Amniotic epithelial cell (primary cell): ENCODE results near the gene SPINK8.

Source experiments
- DNase-seq: peaks from one replicate; pipeline ENCODE4 v3.0.0-alpha.2; 2010; ENCODE audit warnings: low read depth

Gene SPINK8

DNA sequence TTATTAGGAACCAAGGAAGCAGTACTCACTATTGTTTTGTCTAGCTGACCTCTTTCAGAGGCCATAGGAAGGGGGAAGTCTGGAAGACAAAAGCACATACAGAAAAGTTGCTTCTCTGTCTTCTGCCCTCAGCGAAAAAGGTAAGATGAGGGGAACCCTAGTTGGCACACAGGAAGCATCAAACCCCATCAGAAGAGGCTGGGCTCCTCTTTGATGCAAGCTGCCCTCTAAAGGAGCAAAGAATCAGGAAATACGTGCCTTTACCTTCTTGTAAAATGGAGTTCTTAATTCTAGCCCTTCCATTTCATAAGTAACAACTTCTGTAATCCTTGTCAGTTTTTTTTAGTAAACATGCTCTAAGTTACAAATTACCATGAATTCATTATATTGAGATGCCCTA lies 12.5 kb downstream of the SPINK8 start:
- DNase-seq = no peak

DNA sequence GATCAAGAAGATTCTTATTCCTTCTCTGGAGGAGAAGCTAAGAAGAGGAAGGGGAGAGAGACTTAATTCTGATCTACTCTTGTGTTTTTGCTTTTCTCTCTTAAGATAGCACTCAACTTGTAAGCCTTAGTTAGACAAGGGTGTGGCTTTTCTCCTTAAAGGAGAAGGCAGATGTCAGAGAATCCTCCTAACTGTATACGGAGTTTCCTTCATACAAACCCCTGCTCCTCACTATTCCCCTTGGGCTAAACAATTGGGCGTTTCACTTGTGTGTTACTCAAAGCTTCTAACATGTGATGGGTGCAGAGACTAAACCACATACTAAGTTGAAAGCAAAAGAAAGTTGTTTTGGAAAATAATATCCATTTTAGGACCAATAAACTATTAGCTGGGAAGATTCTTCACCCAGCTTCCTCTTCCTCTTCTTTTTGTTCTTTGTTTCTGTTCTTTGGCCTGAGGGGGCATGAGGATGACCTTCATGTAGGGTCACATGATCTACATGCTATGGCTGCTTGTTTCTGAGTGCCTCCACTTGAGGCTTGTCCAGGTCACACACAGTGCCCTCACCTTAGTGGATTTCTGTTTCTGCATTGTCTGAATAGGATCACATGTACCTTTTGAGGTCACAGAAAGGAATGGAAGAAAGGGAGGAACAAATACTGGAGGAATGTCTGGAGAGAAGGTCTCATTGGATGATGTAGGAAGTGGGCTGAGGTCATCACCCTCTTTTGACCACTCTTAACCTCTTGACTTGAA lies 14.6 kb downstream of the SPINK8 start:
- no peak for DNase-seq

DNA sequence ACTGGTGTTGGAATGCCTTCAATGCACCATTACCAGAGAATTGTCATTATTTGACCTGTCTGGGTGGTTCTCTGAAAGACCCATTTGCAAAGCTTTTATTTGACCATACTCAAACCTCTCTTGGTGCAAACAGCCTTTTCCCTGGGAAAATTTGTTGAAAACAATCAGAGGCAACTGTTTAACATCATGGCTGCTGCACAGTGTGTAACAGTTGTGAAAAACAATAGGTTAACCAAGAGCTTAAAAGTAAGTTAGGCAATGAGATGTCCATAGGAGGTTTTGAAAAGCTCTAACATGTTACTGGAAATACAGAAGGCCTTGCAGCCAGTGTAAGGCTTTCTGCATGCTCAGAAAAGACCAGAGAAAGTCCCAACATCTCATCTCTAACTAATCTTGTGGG lies 18.9 kb downstream of the SPINK8 start:
- no peak for DNase-seq

DNA sequence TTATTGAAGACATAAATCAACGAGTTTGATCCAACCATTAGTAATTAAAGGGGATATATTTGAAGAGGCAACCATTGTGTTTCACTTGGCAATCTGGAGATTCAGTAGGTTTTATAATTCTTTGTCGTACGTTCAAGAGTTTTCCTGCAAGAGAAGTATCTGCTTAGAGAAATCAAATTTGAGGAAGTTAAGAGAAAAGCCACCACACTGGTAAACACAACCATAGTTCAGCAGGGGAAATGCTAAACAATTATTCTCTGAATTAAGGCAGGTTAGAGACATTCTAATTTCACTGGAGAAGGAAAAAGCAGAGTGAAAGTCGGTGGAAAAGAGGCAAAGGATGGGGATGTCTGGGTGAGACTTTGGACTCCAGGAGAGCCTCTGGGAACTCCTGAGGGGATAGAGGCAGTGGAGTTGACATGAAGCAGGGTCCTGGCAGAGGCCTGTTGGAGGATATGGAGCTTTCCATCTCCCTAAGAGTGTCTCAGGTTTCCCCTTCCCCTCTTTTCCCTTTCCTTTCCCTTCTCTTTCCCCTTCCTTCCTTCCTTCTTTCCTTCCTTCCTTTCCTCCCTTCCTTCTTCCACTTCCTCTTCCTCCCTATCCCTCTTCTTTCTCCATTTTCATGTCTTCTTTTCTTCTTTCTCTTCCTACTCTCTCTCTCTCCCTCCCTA lies 26.5 kb downstream of the SPINK8 start:
- DNase-seq = no peak

DNA sequence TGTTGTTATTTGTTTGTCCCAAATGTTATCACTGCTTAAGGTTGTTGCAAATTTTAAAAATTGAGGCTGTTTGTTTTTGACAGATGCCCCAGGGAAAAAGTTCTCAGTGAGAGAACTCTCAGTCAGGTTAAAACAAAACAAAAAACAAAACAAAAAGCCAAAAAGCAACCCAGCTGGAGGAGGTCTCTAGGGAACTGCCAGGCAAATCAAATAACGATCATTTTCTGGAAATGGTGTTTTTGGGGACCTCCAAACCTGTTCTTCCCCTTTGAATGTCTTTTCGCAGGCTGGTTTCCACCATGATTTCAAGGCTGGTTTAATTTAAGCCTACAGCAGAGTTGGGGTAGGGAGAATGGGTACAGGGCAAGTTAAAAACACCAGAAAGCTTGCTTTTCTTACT lies 27.2 kb downstream of the SPINK8 start:
- no peak for DNase-seq

DNA sequence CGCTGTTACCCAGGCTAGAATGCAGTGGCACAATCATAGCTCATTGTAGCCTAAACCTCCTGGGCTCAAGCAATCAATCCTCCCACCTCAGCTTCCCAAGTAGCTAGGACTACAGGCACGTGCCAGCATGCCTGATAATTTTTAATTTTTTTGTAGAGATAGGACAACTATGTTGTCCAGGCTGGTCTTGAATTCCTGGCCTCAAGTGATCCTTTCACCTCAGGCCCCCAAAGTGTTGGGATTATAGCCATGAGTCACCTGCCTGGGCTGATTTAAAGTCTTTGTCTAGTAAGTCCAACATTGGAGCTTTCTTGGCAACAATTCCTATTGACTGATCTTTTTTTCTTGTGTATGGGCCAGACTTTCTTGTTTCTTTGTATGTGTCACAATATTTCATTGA lies 28.1 kb downstream of the SPINK8 start:
- DNase-seq = no peak

DNA sequence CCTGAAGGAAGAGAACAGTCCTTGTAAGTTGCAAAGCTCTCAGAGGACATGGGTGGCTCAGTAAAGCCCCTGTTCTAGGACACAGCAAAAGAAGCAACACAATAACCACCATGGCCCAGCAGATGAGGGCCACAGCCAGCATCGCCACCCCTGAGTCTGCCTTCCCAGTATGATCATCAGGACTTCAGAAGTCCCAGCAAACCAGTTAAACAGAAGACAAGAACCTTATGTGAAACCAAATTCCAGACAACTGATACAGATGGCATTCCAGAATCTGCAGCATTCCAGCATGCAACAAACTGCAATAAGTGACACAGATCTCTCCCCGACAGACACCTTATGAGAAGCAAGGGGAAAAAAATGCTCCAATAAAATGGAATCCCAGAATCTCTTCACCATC lies 30.4 kb downstream of the SPINK8 start:
- DNase-seq = no peak

DNA sequence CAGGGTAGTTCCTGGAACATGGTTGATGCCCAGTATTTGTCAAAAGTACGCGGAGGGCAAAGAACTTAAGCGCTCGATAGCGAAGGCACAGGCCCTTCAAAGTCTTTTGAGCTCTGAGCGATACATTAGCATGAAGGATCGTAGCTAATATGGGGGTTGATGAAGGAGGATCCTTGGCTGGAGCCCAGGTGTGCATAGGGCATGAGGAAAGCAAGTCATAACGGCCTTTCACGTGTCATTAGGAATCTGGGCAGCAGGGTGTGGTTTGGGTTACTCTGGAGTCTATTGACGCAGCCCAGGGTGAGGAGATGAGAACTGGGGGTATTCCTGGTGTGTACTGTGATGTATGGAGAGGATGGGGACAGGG lies 31.7 kb downstream of the SPINK8 start:
- peak; percentile 48 for DNase-seq

DNA sequence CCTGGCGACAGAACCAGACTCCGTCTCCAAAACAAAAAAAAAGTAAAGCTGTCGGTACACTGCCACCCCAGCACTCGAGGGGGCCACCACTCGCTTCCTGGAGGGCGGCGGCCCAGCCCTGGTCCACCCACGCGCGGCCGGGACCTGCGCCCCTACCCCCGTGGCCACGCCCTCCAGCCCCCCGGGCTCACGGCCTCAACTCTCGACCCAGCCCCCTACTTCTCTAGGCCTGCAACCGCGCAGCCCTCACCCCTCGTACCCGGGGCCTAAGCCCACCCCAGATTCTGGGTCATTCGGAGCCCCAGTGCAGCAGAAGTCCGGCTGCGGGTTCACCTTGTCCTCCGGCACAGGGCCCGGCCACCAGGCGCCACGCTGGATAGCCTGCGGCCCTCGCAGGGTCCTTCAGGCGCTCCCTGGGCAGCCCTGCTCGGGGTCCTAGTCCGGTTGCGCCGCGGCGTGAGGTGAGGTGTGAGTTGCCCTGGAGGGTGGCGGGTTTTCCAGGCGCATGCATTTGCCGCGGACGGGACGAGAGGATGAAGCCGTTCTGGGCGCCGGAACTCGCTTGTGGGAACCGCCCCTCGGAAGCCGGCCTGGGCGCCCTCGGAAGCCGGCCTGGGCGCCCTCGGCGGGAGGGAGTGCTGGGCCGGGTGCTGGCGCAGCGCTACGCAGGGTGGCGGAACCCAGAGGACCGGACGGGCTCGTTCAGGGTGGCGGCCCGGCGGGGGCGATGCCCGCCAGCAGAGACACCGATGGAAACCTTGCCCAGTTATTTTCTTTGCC lies 32.3 kb downstream of the SPINK8 start, which contains the start of gene NME6:
Gene NME6, minus strand, starts transcription at position 348 of the 780 bp plus-strand sequence.
- DNase-seq = peak; percentile 91

DNA sequence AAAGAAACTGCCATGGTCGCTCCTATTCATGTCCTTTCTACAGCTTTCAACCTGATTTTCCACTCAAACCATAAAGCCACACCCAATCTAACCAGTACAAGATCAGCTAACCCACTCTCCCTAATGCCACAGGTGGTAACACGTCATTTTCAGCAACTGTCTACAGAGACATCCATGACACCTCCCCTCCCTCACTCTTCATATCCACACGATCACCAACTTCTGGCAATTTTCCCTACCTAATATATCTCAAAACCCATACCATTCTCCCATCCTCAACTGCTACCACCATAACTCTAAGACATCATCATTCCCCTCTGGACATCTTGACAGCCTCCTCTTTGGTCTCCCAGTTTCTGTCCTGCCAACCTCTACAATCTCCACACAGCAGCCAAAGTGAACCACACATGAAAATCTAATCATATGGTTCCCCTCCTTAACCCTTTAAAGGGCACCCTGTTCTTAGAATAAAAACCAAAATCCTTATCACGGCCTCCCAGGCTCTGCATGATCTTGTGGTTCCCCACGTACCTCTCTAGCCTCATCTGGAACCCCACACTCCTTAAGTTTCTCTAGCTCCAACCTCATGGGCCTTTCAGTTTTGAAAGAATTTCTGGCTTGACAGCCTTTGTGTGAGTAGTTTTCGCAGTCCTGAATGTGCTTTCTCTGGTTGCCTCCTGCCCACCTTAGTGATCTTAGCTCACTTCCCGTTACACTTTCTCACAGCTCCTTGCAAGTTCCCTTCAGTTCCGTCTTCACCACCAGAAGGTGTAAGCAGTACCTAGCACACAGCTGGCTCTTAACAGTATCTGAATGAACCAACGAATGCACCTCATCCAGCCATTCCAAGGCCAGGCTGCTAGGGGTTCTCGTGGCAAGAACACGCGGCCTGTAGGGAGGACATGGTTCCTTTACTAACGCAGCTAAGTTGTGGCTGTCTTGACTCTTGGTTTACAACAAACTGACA lies 33.4 kb downstream of the SPINK8 start:
- DNase-seq = peak; percentile 11

DNA sequence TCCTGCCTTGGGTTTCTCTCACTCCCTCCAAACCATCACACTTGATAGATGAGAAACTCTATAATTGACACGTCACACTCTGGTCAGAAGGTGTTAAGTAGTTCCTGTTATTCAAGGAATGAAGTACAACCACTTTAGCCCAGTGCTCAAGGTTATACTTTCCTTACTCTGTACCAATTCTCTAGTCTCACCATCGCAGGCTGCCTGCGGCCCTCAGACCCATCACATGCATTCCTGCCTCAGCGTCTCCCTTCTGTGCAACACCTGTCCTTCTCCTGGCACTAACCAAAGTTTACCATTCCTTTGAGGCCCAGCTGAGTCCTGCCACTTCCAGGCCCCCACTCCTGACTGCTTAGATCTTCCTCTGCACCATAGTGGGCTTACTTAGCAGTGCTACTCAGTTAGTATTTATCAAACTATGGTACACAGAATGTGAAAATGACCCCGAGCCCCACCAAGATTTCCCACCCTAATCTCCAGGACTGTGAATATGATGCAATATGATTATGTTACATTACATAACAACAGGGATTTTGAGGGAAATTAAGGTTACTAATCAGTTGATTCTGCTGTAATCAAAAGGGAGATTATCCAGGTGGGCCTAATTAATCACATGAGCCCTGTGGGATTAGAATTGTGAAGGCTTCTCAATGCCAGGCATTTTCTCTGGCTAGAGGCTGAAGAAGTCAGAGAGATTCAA lies 36.2 kb downstream of the SPINK8 start:
- DNase-seq = no peak

DNA sequence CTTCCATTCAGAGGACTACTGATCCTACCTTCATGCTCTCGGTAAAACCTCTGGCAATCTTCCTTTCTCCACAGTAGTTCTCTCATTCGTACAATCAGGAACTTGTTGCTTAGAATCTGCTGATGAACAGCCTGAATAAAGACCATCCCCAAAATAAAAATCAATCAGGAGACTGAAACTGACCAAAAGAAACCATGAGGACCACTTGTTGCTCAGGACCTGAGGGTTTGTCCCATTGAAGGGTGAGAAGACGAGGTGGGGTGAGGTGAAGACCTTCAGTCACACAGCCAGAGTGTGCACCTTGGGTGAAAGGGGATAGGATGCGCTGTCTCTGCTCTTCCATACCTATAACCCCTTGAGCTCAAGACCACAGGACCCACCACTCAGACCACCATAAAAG lies 36.8 kb downstream of the SPINK8 start:
- no peak for DNase-seq

DNA sequence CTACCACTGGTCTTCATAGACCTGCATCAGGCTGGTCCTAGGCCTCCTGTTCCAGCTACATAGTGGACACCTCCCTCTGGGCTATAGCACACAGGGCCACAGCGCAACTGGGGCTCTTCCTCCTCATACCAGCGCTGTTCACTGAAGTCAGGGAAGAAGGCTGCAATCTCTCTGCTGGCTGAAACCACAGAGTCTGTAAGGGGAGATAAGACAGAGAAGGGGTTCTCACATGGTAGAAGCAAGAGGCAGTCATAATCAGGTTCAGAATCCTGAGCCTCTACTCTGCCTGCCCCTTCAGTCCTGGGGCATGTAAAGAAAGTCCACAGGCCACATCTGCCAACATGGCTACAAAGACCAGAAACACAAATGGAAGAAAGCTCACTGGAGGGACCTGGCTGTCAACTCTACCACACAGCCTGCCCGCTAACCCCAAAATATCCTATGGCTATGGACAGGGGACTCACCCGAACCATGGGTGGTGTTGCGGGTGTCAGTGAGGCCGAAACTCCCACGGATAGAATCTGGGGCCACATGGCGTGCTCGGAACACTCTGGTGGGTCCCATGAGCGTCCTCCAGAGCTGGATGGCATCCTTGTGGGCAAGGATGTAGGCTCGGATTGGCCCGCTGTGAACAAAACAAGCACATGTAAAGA lies 38.7 kb downstream of the SPINK8 start:
- no peak for DNase-seq

DNA sequence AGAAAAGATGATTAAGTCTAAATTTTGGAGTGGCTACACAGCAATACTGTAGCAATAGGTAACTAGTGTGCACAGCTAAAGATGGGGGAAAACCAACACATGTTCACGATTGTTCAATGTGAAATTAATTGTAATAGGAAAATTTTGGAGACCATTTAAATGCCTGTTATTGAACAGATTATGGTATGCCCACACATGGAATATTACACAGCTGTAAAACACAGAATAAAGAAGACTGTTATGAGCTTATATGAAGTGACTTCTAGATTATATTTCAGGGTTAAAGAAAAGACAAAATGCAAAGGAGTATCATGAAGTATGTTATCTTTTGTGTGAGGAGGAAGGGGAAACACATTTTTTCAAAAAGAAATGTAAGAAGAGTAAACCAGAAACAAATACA lies 43.8 kb downstream of the SPINK8 start:
- no peak for DNase-seq

DNA sequence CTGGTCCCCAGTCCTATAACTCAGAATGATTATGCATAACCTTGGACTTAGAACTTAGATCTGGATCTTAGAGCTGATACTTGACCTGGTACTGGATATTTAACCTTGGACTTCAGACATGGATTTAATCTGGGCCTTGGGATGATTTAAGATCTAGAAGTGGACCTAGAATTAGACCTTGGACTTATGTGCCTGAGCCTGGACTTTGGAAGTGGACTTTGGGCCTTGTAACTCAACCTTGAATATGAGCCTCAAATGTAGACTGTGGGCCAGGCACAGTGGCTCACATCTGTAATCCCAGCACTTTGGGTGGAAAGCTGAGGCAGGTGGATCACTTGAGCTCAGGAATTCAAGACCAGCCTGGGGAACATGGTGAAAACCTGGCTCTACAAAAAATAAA lies 46.4 kb downstream of the SPINK8 start:
- no peak for DNase-seq

DNA sequence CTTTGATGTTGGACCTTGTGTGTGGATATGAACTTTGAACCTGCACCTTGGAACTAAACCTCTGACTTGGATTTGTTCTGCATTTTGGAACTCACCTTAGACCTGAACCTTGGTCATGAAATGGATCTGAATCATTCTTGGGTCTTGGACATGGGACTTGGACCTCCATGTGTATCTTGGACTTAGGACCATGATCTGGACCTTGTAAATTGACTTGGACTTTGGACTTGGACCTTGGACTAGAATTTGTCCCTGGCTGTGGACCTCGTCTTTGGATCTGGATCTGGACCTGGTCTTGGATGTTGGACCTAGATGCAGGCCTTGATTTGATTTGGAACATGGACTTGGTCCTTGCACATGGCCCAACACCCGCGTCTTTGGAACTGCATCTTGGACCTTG lies 47.2 kb downstream of the SPINK8 start:
- DNase-seq = no peak

DNA sequence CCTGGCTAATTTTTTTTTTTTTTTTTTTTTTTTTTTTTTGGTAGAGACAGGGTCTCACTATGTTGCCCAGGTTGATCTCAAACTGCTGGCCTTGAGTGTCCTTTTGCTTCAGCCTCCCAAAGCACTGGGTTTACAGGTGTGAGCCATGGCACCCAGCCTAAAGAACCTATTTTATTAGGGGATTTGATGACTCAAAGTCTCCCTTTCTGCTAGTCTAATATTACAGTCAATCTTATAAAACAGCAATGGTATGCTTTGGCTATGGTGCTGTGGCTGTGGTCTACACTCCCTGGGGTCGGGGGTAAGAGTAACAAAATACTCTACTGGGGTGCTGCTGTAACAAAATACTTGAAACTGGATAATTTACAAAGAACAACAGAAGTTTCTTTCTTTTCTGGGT lies 47.8 kb downstream of the SPINK8 start:
- no peak for DNase-seq

DNA sequence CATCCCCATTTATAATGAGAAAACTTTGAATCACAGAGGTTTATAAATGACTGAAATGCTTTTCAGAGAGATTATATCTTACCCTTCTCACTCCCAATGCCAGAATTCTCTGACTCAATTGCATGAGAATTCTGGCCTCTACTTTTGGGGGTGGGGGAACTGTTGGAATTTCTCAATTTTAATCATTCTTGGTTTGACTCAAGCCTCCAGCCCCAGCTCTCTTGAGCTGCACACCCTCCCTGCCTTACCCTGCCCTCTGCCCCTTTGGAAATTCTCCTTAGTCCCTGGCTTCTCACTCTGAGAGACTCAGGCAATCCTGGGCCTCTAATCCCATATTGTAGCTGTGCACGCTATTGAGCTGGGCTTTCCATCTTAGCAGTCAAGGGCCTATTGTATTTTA lies 48.3 kb downstream of the SPINK8 start:
- peak; percentile 60 for DNase-seq

DNA sequence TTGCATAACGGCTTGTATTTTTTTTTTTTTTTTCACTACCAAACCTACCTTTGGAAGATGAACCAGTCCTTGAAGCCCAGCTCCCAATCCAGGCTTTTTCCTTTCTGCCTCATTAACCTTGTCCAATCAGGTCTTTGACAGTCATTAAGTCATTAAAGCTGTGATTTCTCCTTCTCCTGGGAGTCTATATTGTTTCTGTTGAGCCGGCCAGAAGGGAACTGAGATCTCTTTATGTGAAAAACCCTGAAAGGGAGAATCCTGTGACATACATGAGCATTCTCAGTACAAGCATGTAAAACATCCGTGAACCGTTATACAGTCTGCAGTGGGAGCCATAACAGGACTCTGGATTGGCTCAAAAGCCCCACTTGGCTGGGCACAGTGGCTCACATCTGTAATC lies 52.6 kb downstream of the SPINK8 start:
- DNase-seq = no peak

DNA sequence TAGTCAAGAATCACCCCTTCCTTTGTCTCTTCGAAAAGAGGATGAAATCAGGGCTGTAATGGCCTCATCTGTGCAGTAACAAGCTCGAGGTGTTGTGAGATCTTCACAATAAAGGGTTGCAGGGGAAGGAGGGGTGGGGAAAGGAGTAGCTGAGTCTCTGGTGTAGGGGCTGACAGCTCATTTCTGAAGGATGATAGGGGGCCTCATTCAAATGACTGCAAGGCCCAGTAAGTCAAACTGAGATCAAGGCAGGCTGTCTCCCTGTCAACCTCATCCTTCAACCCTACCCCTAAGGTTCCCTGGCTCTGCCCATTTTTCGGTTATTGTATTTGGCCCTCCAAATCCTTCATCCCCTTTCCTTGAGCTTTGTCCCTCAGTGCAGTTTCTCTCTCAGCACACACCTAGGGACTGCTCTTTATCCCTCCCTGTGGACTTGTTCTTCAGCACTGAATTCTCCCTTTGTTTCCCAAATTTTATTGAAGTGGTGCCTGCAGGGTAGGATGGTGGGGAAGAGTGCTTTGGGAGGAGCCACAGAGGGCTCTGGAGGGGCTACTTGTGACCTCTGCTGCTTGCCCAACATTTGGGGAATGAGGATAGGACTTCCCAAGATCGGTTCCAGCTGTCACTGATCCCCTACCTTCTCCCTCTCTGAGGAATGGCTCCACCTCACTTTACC lies 54.4 kb downstream of the SPINK8 start:
- DNase-seq = no peak
